ENCODE data around the gene DHX35.

GRCh38 chr20:39066471-39067242, 104.5 kb downstream of the DHX35 start:
- TF ChIP-seq POLR2A (IDR thresholded peaks at IDR 0.05) (no peak), CTCF (IDR thresholded peaks at IDR 0.05) (no peak)
